NOMO-1 treated with DMSO at 0.1 percent for 48 hours (cell line): ENCODE results near the gene TNFRSF8.
A peak's percentile ranks its signal among the peaks of the same experiment; 100 is the strongest.

Source experiments
- DNase-seq: peaks from one replicate; lab custom pipeline; 2025; ENCODE audit not compliant: unreplicated experiment; lab: John Stamatoyannopoulos, UW

TNFRSF8 gene

DNA sequence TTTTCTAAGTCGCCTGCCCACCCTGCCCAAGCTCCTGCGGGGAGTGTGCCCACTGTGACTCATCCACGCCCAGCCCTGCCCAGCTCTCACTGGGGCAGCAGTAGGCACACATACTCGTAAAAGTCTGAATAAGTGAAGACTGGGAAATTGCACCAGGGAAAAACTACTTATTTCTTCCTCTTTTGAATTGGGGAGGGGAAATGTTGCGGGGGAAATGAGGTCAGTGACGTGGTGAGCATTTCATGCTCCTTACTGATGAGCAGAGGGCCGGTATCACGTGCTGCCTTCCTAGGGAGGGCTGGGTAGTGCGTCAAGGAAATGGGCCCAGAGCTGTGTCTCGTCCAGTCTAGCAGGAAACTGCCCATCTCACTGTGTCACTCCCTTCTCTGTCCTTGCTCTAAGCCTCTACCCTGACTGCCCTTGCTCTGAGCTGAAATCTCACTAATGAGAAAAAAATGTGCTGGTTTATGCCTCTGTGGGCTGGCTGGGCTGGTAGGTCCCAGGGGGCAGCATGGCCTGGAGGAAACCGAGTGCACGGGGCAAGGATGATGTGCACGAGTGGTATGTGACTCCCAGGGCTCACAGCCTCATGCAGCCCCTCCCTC lies 90.2 kb downstream of the TNFRSF8 start:
- DNase-seq = peak; percentile 85

DNA sequence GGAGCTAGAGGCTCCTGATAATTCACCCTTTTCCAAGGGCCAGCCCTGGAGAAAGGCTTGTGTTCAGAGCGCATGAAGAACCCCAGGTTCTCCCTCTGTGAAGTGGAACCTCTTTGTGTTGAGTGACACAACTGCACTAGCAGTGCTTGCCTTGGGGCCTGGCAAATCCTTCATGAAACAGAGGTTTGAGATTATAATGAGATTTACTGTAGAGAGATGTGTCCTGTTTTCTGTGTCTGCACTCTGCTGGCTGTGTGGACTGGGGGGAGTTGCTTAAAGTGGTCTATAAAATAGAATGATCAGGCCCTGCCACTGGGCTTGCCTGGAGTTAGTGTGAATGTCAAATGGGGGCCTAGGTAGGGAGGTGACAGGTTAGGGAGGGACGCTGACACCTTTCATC lies 92.2 kb downstream of the TNFRSF8 start:
- DNase-seq = no peak

DNA sequence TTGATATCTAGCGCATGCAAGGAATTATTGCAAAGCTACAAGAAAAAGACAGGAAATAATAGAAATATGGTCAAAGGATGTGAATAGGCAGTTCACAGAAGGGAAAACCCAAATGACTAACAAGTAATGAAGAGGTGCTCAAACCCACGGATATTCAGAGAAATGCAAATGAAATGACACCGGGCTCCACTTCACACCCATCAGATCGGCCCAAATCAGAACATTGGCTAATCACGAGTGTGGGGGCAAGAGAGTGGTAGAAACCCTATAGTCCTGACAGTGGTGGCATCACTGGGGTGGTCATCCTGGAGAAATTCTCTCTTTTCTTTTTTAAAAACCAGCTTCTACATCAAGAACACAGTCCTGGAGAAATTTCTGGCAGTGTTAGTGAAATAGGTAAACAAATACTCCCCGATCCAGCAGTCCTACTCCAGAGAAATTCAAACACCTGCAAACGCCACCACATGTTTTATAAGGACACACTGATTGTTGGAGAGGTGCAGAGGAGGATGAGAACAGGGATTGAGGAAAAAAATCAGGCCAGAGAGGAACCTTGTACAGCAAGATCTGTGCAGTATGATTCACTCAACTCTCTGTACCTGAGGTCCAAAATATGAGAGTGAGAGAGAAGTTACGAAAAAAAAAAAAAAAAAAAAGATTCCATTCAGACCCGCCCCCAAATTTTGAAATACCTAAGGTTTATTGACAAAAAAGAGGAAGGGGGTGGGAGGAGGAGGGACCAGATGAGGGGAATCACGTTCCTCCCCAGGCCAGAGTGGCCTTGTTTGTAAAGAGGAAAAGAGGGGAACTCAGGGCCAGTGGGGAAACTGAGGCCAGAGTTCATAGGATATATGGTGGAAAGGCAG lies 94.5 kb downstream of the TNFRSF8 start:
- peak; percentile 82 for DNase-seq

DNA sequence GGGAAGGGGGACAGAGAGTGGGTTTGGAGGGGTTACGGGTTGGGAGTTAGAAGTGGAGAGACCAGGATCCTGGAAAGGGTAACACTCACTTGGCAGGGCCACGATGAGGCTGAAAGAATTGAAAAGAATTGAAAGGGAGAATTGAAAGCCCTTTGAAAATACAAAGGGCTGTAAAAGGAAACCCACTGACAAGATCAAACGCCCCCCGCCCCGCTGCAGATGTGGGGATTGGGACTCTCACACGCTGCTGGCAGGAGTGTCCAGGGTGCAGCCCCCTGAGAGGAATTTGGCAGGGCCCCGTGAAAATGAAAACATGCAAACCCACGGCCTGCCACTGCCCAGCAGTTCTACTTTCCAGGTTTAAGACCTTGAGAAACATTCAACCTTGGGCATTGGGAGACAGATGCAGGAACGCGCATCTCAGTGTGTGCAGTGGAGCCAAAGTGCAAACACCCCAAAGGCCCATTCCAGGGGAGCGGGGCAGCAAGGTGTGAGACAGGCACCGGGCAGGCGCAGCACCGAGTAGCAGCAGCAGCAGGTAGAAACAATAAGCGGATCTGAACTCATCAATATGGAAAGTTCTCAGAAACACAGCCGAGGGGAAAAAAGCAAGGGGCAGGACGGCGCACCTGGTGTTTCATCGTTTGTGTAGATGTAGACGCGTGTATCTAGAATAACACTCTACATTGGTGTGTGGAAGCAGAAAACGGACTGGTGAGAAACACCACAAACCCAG lies 95.4 kb downstream of the TNFRSF8 start:
- DNase-seq = no peak

- no peak for DNase-seq
Measured at GRCh38 chr1:12159816-12160215, 96.7 kb downstream of the TNFRSF8 start.

GRCh38 chr1:12161324-12161661 lies 98.2 kb downstream of the TNFRSF8 start:
- DNase-seq = no peak

DNA sequence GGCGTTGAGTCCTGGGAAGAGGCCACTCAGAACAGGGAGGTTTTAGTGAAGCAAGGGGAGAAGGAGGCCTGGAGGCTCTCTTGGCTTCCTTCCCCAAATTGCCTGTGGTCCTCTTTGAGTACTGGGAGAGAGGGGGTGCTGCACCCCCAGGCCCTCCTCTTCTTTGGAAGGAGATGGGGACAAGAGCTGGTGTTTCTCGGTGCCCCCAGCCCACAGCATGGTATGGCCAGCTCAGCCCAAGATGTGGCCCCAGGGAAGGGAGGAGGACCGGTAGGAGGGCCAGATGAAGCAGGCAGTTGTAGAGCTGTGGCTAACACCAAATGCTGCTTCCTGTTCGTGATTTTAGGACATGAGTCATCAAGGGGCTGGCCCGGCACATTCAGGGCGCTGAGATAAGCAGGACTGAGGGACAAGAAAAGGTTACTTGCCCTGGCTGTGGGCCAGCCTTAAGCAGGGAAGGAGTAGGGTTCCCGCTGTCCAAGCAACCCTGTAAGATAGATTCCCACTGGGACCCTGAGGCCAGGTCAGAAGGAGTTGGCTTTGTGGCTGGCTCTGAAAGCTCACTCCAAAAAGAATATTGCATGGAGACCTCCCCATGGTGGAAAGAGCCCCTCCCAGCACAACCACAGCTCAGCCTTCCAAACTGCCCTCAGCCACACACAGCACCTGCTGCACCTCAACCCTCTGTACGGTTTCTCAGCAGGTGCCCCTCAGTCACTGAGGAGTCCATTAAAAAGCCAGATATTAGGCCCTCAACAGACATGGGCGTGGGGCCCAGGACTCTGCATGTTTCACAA lies 98.8 kb downstream of the TNFRSF8 start:
- DNase-seq = peak; percentile 94

DNA sequence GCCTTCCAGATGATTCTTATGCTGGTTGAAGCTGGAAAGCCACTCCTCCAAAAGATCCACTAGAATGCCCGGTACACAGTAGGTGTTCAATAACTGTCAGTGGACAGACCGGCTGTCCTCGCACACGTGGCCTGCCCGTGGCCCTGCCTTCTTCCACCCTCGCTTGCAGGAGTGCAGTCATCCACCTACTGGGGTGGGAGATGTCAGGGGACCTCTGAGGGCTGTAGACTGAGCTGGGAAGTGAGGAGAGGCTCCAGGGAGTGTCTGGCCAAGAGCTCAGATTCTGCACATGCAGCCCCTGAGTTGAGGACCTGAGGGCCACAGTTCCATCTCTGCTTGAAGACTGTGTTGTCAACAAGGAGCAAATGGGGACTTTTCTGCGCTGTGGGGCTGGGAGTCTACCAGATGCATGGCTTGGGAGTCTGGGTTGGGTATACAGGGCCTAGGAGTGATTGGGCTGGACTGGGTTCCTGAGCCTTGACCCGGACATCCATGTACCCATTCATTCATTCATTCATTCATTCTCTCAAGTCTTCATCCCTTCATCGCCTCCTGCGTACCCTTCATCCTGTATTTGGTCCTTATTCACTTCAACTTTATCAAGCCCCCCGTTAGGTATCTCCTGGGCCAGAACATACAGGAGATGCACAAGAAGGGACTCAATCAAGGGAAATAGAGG lies 99.5 kb downstream of the TNFRSF8 start:
- no peak for DNase-seq

- DNase-seq = no peak
Measured at GRCh38 chr1:12163210-12163609, 100.1 kb downstream of the TNFRSF8 start.

GRCh38 chr1:12164210-12164609 lies 101.1 kb downstream of the TNFRSF8 start:
- no peak for DNase-seq

DNA sequence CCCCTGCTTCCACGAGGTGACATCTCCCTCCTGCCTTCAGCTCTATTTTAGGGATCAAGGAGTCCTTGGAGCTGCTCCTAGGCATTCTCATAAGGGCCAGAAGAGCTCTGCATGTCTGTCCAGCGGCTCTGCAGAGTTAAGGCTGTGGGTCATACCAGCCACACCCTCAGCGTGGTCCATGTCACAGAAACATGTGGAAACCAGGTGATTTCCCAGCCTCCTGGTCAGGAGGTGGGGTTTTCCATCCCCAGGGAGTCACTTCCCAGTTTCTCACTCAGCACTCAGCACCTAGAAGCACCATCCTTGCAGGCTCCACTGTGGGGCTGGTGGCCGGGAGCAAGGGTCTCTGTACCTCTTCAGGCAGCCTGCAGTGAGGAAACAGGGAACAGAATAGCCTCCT lies 102.2 kb downstream of the TNFRSF8 start:
- no peak for DNase-seq

DNA sequence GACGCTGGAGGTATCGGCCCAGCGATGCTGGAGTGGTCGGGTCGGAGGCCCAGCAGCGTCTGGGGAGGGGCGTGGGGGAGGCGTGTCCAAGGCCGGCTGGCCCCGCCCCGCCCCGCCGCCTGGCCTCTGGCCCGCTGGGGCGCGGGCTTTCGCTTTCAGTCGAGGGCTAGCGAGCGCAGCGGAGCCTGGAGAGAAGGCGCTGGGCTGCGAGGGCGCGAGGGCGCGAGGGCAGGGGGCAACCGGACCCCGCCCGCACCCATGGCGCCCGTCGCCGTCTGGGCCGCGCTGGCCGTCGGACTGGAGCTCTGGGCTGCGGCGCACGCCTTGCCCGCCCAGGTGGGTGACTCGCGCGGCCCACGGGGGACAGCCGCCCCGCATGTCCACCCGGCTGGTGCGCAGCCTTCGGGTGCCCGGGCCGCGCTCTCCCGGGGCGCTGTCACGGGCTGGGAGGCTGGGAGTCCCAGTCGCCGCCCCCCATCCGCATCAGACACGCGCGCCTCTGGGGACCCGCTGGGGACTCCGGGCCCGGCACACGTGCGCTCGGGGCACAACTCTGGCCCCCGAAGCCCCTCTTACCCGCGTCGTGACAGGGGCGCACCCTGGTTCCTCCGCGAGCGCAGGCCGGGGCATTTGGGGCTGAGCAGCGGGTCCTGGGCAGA lies 103.9 kb downstream of the TNFRSF8 start, which contains the start of gene TNFRSF1B:
TSS of gene TNFRSF1B (plus strand) at position 158 of the 659 bp plus-strand sequence. CDS start at position 259, 101 bp downstream.
- peak; percentile 47 for DNase-seq

GRCh38 chr1:12167493-12168429 lies 104.7 kb downstream of the TNFRSF8 start:
- DNase-seq = no peak

DNA sequence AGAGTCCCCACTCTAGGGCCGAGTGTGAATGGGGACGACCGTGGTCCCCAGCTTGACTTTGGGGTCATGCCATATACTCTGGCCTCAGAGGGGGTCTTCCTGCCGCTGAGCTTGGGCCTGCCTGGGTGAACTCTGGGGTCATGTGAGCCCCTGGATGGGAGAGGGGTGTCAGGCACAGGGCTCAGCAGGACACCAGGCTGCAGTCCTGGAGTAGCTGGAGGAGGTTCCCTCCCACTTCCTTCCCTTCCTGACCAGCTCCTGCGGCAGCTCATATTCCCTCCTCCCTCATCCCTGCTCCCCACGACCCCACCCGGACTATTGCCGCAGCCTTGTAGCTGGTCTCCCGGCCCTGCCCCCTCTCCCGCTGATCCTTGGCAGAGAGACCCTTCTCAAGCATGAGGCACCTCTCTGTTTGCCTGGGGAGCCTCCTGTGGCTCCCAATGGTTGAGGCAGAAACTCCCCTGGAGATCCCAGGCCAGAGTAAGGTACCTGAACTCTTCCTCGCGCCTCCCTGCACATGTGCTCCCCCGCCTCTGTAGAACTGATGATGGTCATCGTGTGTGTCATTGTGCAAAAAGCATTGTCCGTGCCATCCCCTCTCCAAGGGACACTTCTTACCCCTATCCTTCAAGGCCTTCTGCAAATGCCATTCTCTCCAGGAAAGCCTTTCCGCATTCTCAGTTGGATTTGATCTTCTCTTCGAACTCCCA lies 105.5 kb downstream of the TNFRSF8 start:
- DNase-seq = no peak

- no peak for DNase-seq
Measured at GRCh38 chr1:12169442-12170135, 106.5 kb downstream of the TNFRSF8 start.

GRCh38 chr1:12170263-12170671 lies 107.2 kb downstream of the TNFRSF8 start:
- DNase-seq = no peak

DNA sequence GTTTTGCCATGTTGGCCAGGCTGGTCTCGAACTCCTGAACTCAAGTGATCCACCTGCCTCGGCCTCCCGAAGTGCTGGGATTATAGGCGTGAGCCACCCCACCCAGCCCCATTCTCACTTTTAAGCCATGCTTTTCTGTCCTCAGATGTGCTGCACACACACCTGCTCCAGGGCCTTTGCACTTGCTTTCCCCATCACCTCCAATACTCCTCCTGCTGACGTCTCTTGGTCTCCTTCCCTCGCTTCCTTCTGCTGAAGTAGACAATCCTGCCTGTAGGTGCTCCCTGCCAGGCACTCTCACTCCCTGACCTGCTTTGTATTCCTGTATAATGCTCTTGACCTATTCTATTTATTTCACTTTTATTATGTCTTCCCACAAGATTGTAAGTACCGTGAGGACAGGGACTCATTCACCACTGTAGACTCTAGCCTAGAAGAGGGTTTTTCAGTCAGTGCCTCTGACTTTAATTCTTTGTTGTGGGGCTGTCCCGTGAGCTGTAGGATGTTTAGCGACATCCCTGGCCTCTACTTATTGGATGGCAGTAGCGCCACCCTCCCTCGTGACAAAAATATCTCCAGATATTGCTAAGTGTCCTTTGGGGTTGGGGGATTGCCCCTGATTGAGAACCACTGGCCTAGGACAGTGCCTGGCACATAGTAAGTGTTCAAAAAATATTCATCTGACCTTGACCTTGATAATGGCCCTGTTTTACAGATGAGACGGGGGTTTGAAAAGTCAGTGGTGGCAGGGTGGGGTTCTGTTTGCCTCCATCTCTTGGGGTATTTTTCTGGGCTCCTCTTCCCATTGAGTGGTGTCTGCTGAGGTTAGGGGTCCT lies 108.3 kb downstream of the TNFRSF8 start:
- no peak for DNase-seq
